ENCODE results near the gene PHGDH.

Gene PHGDH

GRCh38 chr1:119791377-119791776, 79.6 kb downstream of the PHGDH start:
- DNase-seq (ENCODE audit: low spot score): no peak

All from left forelimb (tissue), 1 donor.